SK-N-SH treated with all-trans-retinoic acid at 6 μM for 48 hours (cell line): ENCODE measurements around the gene ECE1.
"Not testable (repeated sequence)": the region's sequence is repeated elsewhere in the genome, so short reads cannot be mapped to it uniquely, and the experiment has no call there.

ENCODE experiments used
- ATAC-seq: fragments of 200-7000 bp; cut with Tn5 transposase; 3 replicates; pipeline ENCODE4 v1.9.1; 2020; ENCODE audit warnings: mild to moderate bottlenecking, moderate library complexity
- ARNTL ChIP-seq: fragments of 450-650 bp; formaldehyde crosslinking; IDR thresholded peaks from 2 replicates; pipeline ENCODE4 v1.5.0; 2020; ENCODE audit warnings: low read depth, mild to moderate bottlenecking, moderate library complexity, borderline replicate concordance
- CREB5 ChIP-seq: fragments of 250-450 bp; sonication (Bioruptor Pico); IDR thresholded peaks from 2 replicates; pipeline ENCODE4 v1.5.1; 2020; ENCODE audit warnings: low read depth, mild to moderate bottlenecking, moderate library complexity
- CSDC2 ChIP-seq: fragments of 250-450 bp; sonication (Bioruptor Pico); IDR thresholded peaks from 2 replicates; pipeline ENCODE4 v1.5.0; 2020; ENCODE audit warnings: mild to moderate bottlenecking, moderate library complexity
- CSRNP3 ChIP-seq: fragments of 250-450 bp; sonication (Bioruptor Pico); IDR thresholded peaks from 2 replicates; pipeline ENCODE4 v1.5.1; 2021; ENCODE audit warnings: mild to moderate bottlenecking, moderate library complexity
- ESRRG ChIP-seq: fragments of 250-450 bp; sonication (Bioruptor Pico); IDR thresholded peaks from 2 replicates; pipeline ENCODE4 v1.6.1; 2021; ENCODE audit warnings: mild to moderate bottlenecking
- GLIS3 ChIP-seq: fragments of 250-450 bp; sonication (Bioruptor Pico); IDR thresholded peaks from 2 replicates; pipeline ENCODE4 v1.5.0; 2020; ENCODE audit warnings: mild to moderate bottlenecking, moderate library complexity
- ISL1 ChIP-seq: fragments of 250-450 bp; sonication (Bioruptor Pico); IDR thresholded peaks from 2 replicates; pipeline ENCODE4 v2.1.2; 2022; ENCODE audit warnings: mild to moderate bottlenecking, moderate library complexity
- PPARA ChIP-seq: fragments of 250-450 bp; sonication (Bioruptor Pico); IDR thresholded peaks from 2 replicates; pipeline ENCODE4 v1.5.0; 2020; ENCODE audit warnings: mild to moderate bottlenecking, borderline replicate concordance
- RARB ChIP-seq: fragments of 250-450 bp; sonication (Bioruptor Pico); IDR thresholded peaks from 2 replicates; pipeline ENCODE4 v1.8.0; 2021; ENCODE audit warnings: mild to moderate bottlenecking, moderate library complexity
- TCF4 ChIP-seq: fragments of 250-450 bp; sonication (Bioruptor Pico); IDR thresholded peaks from 2 replicates; pipeline ENCODE4 v1.8.0; 2021; ENCODE audit warnings: mild to moderate bottlenecking, moderate library complexity, borderline replicate concordance
- TOX ChIP-seq: fragments of 250-450 bp; sonication (Bioruptor Pico); IDR thresholded peaks from 2 replicates; pipeline ENCODE4 v1.8.0; 2021; ENCODE audit warnings: mild to moderate bottlenecking, moderate library complexity, borderline replicate concordance
- ZC3H10 ChIP-seq: fragments of 250-450 bp; sonication (Bioruptor Pico); IDR thresholded peaks from 2 replicates; pipeline ENCODE4 v1.5.1; 2021; ENCODE audit warnings: mild to moderate bottlenecking, moderate library complexity
- ZFP3 ChIP-seq: fragments of 250-450 bp; sonication (Bioruptor Pico); IDR thresholded peaks from 2 replicates; pipeline ENCODE4 v1.5.0; 2020; ENCODE audit warnings: mild to moderate bottlenecking, moderate library complexity
- ZFP30 ChIP-seq: fragments of 450-650 bp; formaldehyde crosslinking; IDR thresholded peaks from 2 replicates; pipeline ENCODE4 v1.5.0; 2022; ENCODE audit warnings: mild to moderate bottlenecking, moderate library complexity
- ZNF565 ChIP-seq: fragments of 450-650 bp; formaldehyde crosslinking; conservative IDR thresholded peaks from 2 replicates; pipeline ENCODE4 v1.5.0; 2020; ENCODE audit warnings: low read depth, mild to moderate bottlenecking, moderate library complexity
- ZNF8 ChIP-seq: fragments of 450-650 bp; formaldehyde crosslinking; IDR thresholded peaks from 2 replicates; pipeline ENCODE4 v1.5.0; 2020; ENCODE audit warnings: mild to moderate bottlenecking, moderate library complexity
- TF ChIP-seq, protein P1 (sequence below): fragments of 250-450 bp; sonication (Bioruptor Pico); IDR thresholded peaks from 2 replicates; pipeline ENCODE4 v1.8.0; 2021; ENCODE audit warnings: low read depth, mild to moderate bottlenecking, moderate library complexity, borderline replicate concordance
- TF ChIP-seq, protein P2 (sequence below): fragments of 250-450 bp; sonication (Bioruptor Pico); IDR thresholded peaks from 2 replicates; pipeline ENCODE4 v1.5.0; 2020; ENCODE audit warnings: mild to moderate bottlenecking, moderate library complexity

ECE1 gene

GRCh38 chr1:21198929-21199328 is 91.3 kb downstream of the ECE1 start (continued):
- no peak for TF ChIP-seq CREB5 (CRISPR knock-in tag)
- no peak for TF ChIP-seq ARNTL (CRISPR knock-in tag)
- TF ChIP-seq CSRNP3 (CRISPR knock-in tag), result no peak
- no peak for TF ChIP-seq ZFP3 (CRISPR knock-in tag)
- TF ChIP-seq, protein P1, sequence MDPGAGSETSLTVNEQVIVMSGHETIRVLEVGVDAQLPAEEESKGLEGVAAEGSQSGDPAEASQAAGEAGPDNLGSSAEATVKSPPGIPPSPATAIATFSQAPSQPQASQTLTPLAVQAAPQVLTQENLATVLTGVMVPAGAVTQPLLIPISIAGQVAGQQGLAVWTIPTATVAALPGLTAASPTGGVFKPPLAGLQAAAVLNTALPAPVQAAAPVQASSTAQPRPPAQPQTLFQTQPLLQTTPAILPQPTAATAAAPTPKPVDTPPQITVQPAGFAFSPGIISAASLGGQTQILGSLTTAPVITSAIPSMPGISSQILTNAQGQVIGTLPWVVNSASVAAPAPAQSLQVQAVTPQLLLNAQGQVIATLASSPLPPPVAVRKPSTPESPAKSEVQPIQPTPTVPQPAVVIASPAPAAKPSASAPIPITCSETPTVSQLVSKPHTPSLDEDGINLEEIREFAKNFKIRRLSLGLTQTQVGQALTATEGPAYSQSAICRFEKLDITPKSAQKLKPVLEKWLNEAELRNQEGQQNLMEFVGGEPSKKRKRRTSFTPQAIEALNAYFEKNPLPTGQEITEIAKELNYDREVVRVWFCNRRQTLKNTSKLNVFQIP (CRISPR knock-in tag), result no peak
- TF ChIP-seq, all 23 proteins: peak for 0

DNA sequence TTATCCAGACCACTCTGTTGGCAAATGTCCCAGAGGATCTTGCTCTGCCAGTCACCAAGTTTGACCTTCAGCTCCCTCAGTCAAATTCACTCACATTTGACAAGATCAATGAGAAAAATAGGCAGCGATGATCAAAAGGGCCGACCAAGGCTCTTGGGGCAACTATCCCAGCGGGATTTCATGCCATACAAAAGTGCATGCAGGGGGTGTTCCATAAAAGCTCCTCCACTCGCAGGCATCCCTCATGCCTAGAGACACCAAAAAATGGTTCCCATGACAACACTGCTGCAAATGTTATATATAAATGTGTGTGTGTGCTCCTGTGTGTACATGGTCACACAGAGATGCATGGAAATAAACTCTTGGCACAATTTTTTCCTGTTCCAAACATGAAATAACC is 97.4 kb downstream of the ECE1 start:
- ATAC-seq, result no peak
- no peak for TF ChIP-seq TCF4 (CRISPR knock-in tag)
- no peak for TF ChIP-seq ZFP30 (CRISPR knock-in tag)
- TF ChIP-seq PPARA (CRISPR knock-in tag), result no peak
- TF ChIP-seq ZNF565 (CRISPR knock-in tag), result no peak
- TF ChIP-seq TOX, result no peak
- TF ChIP-seq ZNF8 (CRISPR knock-in tag), result no peak
- no peak for TF ChIP-seq ZC3H10 (CRISPR knock-in tag)
- TF ChIP-seq, protein P1 (CRISPR knock-in tag), result no peak
- TF ChIP-seq ISL1 (CRISPR knock-in tag), result no peak

GRCh38 chr1:21192284-21192683 is 98.0 kb downstream of the ECE1 start:
- TF ChIP-seq TOX (no peak), ARNTL (CRISPR knock-in tag) (no peak), CSDC2 (CRISPR knock-in tag) (no peak), ZNF8 (CRISPR knock-in tag) (no peak), RARB (CRISPR knock-in tag) (no peak), CREB5 (CRISPR knock-in tag) (no peak), CSRNP3 (CRISPR knock-in tag) (no peak), PPARA (CRISPR knock-in tag) (no peak), GLIS3 (CRISPR knock-in tag) (no peak), ZFP3 (CRISPR knock-in tag) (no peak), ESRRG (CRISPR knock-in tag) (no peak), ZC3H10 (CRISPR knock-in tag) (no peak), ISL1 (CRISPR knock-in tag) (no peak), ZFP30 (CRISPR knock-in tag) (no peak)
- TF ChIP-seq, protein P1 (CRISPR knock-in tag), result no peak
- TF ChIP-seq, protein P2, sequence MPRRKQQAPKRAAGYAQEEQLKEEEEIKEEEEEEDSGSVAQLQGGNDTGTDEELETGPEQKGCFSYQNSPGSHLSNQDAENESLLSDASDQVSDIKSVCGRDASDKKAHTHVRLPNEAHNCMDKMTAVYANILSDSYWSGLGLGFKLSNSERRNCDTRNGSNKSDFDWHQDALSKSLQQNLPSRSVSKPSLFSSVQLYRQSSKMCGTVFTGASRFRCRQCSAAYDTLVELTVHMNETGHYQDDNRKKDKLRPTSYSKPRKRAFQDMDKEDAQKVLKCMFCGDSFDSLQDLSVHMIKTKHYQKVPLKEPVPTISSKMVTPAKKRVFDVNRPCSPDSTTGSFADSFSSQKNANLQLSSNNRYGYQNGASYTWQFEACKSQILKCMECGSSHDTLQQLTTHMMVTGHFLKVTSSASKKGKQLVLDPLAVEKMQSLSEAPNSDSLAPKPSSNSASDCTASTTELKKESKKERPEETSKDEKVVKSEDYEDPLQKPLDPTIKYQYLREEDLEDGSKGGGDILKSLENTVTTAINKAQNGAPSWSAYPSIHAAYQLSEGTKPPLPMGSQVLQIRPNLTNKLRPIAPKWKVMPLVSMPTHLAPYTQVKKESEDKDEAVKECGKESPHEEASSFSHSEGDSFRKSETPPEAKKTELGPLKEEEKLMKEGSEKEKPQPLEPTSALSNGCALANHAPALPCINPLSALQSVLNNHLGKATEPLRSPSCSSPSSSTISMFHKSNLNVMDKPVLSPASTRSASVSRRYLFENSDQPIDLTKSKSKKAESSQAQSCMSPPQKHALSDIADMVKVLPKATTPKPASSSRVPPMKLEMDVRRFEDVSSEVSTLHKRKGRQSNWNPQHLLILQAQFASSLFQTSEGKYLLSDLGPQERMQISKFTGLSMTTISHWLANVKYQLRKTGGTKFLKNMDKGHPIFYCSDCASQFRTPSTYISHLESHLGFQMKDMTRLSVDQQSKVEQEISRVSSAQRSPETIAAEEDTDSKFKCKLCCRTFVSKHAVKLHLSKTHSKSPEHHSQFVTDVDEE (CRISPR knock-in tag), result no peak
- ATAC-seq, result peak; percentile 9; the same call in 1 of the 3 replicates

DNA sequence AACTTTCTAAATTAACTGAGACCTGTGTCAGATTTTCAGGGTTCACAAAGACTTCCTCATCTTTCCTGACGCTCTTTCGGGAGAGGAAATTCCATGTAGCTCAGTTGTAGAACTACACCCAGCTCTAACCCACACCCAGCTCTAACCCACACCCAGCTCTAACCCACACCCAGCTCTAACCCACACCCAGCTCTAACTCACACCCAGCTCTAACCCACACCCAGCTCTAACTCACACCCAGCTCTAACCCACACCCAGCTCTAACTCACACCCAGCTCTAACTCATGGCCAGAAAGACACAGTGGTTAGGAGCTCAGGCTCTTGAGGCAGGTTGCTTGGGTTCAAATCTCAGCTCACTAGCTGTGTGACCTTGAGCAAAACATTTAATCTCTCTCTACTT is 99.5 kb downstream of the ECE1 start:
- not testable (repeated sequence) for ATAC-seq
